Measurements from ENCODE around the gene DYNLRB2.
A peak's percentile ranks its signal among the peaks of the same experiment; 100 is the strongest.

The DYNLRB2 gene

GRCh38 chr16:80540516-80541305 lies at the start of gene DYNLRB2:
DYNLRB2 (plus strand) TSS chr16:80540993; CDS start chr16:80541077, 84 bp downstream.
- peak; percentile 95 for DNase-seq (ENCODE audit: low spot score)

GRCh38 chr16:80500116-80500859 lies 40.5 kb upstream of the DYNLRB2 start:
- no peak for DNase-seq (ENCODE audit: low spot score)

- DNase-seq (ENCODE audit: low spot score) = no peak
Observed at GRCh38 chr16:80500961-80501525, 39.8 kb upstream of the DYNLRB2 start.

- DNase-seq (ENCODE audit: low spot score) = no peak
Observed at GRCh38 chr16:80503107-80503506, 37.7 kb upstream of the DYNLRB2 start.

GRCh38 chr16:80507538-80507937 lies 33.3 kb upstream of the DYNLRB2 start:
- DNase-seq (ENCODE audit: low spot score) = no peak

GRCh38 chr16:80509872-80510271 lies 30.9 kb upstream of the DYNLRB2 start:
- no peak for DNase-seq (ENCODE audit: low spot score)

- DNase-seq (ENCODE audit: low spot score) = no peak
Observed at GRCh38 chr16:80511824-80512592, 28.8 kb upstream of the DYNLRB2 start.

GRCh38 chr16:80512593-80512853 lies 28.3 kb upstream of the DYNLRB2 start:
- DNase-seq (ENCODE audit: low spot score) = no peak

- DNase-seq (ENCODE audit: low spot score) = no peak
Observed at GRCh38 chr16:80515374-80515773, 25.4 kb upstream of the DYNLRB2 start.

GRCh38 chr16:80517846-80518245 lies 22.9 kb upstream of the DYNLRB2 start:
- no peak for DNase-seq (ENCODE audit: low spot score)

- DNase-seq (ENCODE audit: low spot score) = no peak
Observed at GRCh38 chr16:80518436-80518835, 22.4 kb upstream of the DYNLRB2 start.

- no peak for DNase-seq (ENCODE audit: low spot score)
Observed at GRCh38 chr16:80519189-80519588, 21.6 kb upstream of the DYNLRB2 start.

- no peak for DNase-seq (ENCODE audit: low spot score)
Observed at GRCh38 chr16:80525420-80525819, 15.4 kb upstream of the DYNLRB2 start.

- DNase-seq (ENCODE audit: low spot score) = peak; percentile 46
Observed at GRCh38 chr16:80526418-80527061, 14.3 kb upstream of the DYNLRB2 start.

- DNase-seq (ENCODE audit: low spot score) = peak; percentile 18
Observed at GRCh38 chr16:80527297-80527696, 13.5 kb upstream of the DYNLRB2 start.

- no peak for DNase-seq (ENCODE audit: low spot score)
Observed at GRCh38 chr16:80530479-80530878, 10.3 kb upstream of the DYNLRB2 start.

GRCh38 chr16:80536238-80536637 lies 4.6 kb upstream of the DYNLRB2 start:
- no peak for DNase-seq (ENCODE audit: low spot score)

- no peak for DNase-seq (ENCODE audit: low spot score)
Observed at GRCh38 chr16:80541306-80541694, 507 bp downstream of the DYNLRB2 start.

- DNase-seq (ENCODE audit: low spot score) = no peak
Observed at GRCh38 chr16:80543162-80543561, 2.4 kb downstream of the DYNLRB2 start.

GRCh38 chr16:80544326-80544725 lies 3.5 kb downstream of the DYNLRB2 start:
- no peak for DNase-seq (ENCODE audit: low spot score)

GRCh38 chr16:80546249-80546648 lies 5.5 kb downstream of the DYNLRB2 start:
- DNase-seq (ENCODE audit: low spot score) = no peak

- no peak for DNase-seq (ENCODE audit: low spot score)
Observed at GRCh38 chr16:80547145-80547544, 6.4 kb downstream of the DYNLRB2 start.

All from AG08396 (cell line).